ENCODE data around the gene GRXCR2. TPM values are rescaled to one million over a fixed set of nuclear protein-coding genes. Genes with fewer than 3 reads are reported as not detected.

GRXCR2 gene
- total and polyA plus RNA-seq, 12 donors, result 0.60 to 15.1 (median 1.7) TPM; not detected in 2

GRCh38 chr5:145859453-145859852 lies 13.4 kb downstream of the GRXCR2 start:
- intact Hi-C loops (cut with DNase I), result no loop called here
- DNase-seq (no peak), ATAC-seq (peak in 2 of 8 donors; percentile 37 to 55)
- WGBS, 2 donors, result 61% methylated on average over 6 of the region's 6 CpGs
- Histone ChIP-seq H3K27ac (no peak overlapping the region), H3K4me1 (peaks cover 0 to 18% (median 4%) of the 10 kb centered on the region in 9 donors), H3K4me3 (no peak overlapping the region), H3K27me3 (no peaks in the 10 kb centered on the region), H3K9me3 (no peaks in the 10 kb centered on the region), H3K36me3 (no peaks in the 10 kb centered on the region)
- no peak for TF ChIP-seq CTCF (IDR thresholded peaks at IDR 0.05)

- ATAC-seq (no peak), DNase-seq (no peak)
- TF ChIP-seq CTCF (IDR thresholded peaks at IDR 0.05), result no peak
- no peak overlapping the region for H3K4me3 ChIP-seq
- H3K36me3 ChIP-seq, result no peaks in the 10 kb centered on the region
- H3K27me3 ChIP-seq, result no peaks in the 10 kb centered on the region
- no peak overlapping the region for H3K27ac ChIP-seq
- H3K4me1 ChIP-seq, result peaks cover 0 to 18% (median 4%) of the 10 kb centered on the region in 9 donors
- WGBS, 2 donors, result 78 to 82% methylated on average over 4 of the region's 4 CpGs
- H3K9me3 ChIP-seq, result no peaks in the 10 kb centered on the region
- intact Hi-C loops (cut with DNase I), result no loop called here
Measured at GRCh38 chr5:145858959-145859358, 13.9 kb downstream of the GRXCR2 start.

GRCh38 chr5:145856285-145856818 lies 16.5 kb downstream of the GRXCR2 start:
- Histone ChIP-seq H3K4me1 (peaks cover 0 to 18% (median 4%) of the 10 kb centered on the region in 9 donors), H3K9me3 (no peaks in the 10 kb centered on the region), H3K27ac (peak overlapping the region in 6 of 10 donors; percentile 1 to 48 (median 34)), H3K36me3 (no peaks in the 10 kb centered on the region), H3K27me3 (no peaks in the 10 kb centered on the region), H3K4me3 (peak overlapping the region in 9 of 10 donors; percentile 8 to 53 (median 47))
- peak in 2 of 9 donors; percentile 15 to 27 for TF ChIP-seq CTCF (IDR thresholded peaks at IDR 0.05)
- intact Hi-C loops (cut with DNase I), result no loop called here
- DNase-seq (peak; percentile 23 to 33), ATAC-seq (peak; percentile 64 to 86 (median 80))
- WGBS, 2 donors, result 4 to 11% methylated on average over 25 of the region's 25 CpGs

- no peaks in the 10 kb centered on the region for H3K36me3 ChIP-seq
- peak overlapping the region in 7 of 10 donors; percentile 25 to 53 (median 48) for H3K4me3 ChIP-seq
- no peaks in the 10 kb centered on the region for H3K9me3 ChIP-seq
- intact Hi-C loops (cut with DNase I), result no loop called here
- DNase-seq, result no peak
- no peak for TF ChIP-seq CTCF (IDR thresholded peaks at IDR 0.05)
- peaks cover 0 to 18% (median 4%) of the 10 kb centered on the region in 9 donors for H3K4me1 ChIP-seq
- peak overlapping the region in 5 of 10 donors; percentile 1 to 48 (median 47) for H3K27ac ChIP-seq
- WGBS, 2 donors, result 57 to 58% methylated on average over 4 of the region's 4 CpGs
- peak in 7 of 8 donors; percentile 10 to 46 (median 30) for ATAC-seq
- H3K27me3 ChIP-seq, result no peaks in the 10 kb centered on the region
Measured at GRCh38 chr5:145855763-145856267, 17.0 kb downstream of the GRXCR2 start.

Data from heart right ventricle (tissue), 16 donors.